ENCODE measurements around the gene MRPS34. TPM values are rescaled to one million over a fixed set of nuclear protein-coding genes. Genes with fewer than 3 reads are reported as not detected.

The MRPS34 gene
- total RNA-seq, 1 donor from 2014 or later: 141 TPM

DNA sequence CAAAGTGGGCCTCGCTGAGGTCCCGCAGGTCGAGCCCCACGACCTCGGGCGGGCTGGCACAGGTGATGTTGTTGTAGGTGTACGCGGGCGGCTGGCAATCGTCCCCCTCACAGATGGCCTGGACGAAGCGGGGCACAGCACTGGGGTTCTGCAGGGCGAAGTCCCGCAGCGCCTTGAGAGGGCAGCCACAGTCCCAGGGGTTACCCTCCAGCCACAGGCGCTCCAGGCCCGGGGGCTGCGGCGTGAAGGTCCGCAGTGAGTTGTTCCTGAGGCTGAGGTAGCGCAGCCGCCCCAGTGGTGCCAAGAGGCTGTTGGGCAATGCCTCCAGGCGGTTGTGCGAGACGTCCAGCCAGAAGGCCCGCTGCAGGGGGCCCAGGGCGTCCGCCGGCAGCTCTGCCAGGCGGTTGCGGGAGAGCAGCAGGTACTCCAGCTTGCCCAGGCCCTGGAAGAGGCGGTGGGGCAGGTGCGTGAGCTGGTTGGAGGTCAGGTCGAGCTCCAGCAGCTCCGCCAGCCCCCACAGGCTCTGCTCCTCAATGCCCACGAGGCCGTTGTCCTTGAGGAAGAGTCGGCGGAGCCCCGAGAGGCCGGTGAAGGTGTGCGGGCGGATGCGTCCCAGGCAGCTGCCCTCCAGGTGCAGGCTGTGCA is 17.8 kb upstream of the MRPS34 start:
- Mint-ChIP-seq H3K27ac (ENCODE audit: unreplicated experiment) (no peak overlapping the region), H3K36me3 (ENCODE audit: low read depth) (no peaks in the 10 kb centered on the region), H3K27me3 (ENCODE audit: low read depth) (no peaks in the 10 kb centered on the region), H3K9me3 (no peaks in the 10 kb centered on the region), H3K4me1 (no peaks in the 10 kb centered on the region), H3K4me3 (no peak overlapping the region)
- DNase-seq (ENCODE audit: low read depth, low spot score): no peak
- TF ChIP-seq, protein P1, sequence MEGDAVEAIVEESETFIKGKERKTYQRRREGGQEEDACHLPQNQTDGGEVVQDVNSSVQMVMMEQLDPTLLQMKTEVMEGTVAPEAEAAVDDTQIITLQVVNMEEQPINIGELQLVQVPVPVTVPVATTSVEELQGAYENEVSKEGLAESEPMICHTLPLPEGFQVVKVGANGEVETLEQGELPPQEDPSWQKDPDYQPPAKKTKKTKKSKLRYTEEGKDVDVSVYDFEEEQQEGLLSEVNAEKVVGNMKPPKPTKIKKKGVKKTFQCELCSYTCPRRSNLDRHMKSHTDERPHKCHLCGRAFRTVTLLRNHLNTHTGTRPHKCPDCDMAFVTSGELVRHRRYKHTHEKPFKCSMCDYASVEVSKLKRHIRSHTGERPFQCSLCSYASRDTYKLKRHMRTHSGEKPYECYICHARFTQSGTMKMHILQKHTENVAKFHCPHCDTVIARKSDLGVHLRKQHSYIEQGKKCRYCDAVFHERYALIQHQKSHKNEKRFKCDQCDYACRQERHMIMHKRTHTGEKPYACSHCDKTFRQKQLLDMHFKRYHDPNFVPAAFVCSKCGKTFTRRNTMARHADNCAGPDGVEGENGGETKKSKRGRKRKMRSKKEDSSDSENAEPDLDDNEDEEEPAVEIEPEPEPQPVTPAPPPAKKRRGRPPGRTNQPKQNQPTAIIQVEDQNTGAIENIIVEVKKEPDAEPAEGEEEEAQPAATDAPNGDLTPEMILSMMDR (conservative IDR thresholded peaks at IDR 0.05): no peak

DNA sequence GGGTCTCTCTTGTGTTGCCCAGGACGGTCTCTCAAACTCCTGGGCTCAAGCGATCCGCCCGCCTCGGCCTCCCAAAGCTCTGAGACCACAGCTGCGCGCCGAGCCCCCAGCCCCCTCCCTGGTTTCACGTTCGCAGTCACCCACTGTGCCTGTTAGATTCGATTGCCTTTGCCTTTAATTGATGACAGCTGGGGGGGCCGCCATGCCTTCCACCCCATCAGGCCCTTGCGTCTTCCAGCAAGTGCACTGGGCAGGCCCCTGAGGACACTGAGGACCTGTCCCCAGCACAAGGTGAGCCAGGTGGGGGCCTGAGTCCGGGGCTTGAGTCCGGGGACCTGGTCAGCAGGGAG is 17.3 kb upstream of the MRPS34 start:
- no peaks in the 10 kb centered on the region for H3K9me3 Mint-ChIP-seq

DNA sequence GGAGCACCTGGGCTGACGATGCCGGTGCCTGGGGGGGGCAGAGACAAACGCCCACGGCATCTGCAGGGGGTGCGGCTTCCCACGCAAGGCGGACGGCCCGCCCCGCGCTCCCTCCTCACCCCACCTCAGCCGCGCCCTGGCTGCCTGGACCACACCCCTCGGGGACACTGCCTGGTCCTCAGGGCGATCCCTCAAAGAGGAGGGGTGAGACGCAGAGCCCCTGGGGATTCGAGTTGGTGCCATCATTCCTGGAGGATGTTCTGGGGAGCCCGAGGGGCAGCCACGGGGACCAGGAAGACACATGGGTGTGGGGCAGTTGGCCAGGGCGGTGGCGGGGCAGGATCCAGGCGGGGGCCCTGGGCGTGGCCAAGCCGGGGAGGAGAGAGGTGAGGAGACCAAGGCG is 16.7 kb upstream of the MRPS34 start:
- no peak for DNase-seq (ENCODE audit: low read depth, low spot score)
- H3K4me3 Mint-ChIP-seq: no peak overlapping the region
- H3K9me3 Mint-ChIP-seq: no peaks in the 10 kb centered on the region
- H3K27me3 Mint-ChIP-seq (ENCODE audit: low read depth): no peaks in the 10 kb centered on the region
- no peaks in the 10 kb centered on the region for H3K4me1 Mint-ChIP-seq
- no peak overlapping the region for H3K27ac Mint-ChIP-seq (ENCODE audit: unreplicated experiment)
- TF ChIP-seq, protein P1 (conservative IDR thresholded peaks at IDR 0.05): no peak
- H3K36me3 Mint-ChIP-seq (ENCODE audit: low read depth): no peaks in the 10 kb centered on the region

More for the DNA sequence above, 17.3 kb upstream of the MRPS34 start:
- DNase-seq (ENCODE audit: low read depth, low spot score): no peak
- TF ChIP-seq, protein P1 (conservative IDR thresholded peaks at IDR 0.05): no peak
- Mint-ChIP-seq H3K36me3 (ENCODE audit: low read depth) (no peaks in the 10 kb centered on the region), H3K4me1 (no peaks in the 10 kb centered on the region), H3K27ac (ENCODE audit: unreplicated experiment) (no peak overlapping the region), H3K27me3 (ENCODE audit: low read depth) (no peaks in the 10 kb centered on the region), H3K4me3 (no peak overlapping the region)

DNA sequence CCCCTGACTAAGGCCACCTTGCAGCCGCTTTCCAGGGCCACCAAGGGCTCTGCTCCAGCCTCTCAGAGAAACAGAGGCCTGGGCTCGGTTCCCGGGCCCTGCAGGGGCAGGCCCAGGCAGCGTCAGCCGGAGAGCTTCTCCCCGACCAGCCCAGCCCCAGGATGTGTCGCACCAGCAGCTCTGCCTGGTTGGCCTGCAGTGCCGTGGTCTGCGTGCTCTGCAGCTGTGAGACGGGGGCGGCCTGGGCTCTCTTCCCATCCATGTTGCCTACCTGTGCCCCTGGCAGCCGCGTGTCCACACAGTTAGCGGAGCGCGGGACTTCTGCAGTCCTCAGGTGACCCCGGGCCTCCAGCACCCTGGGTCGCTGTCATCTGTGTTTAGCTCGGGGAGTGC is 15.8 kb upstream of the MRPS34 start:
- no peak for DNase-seq (ENCODE audit: low read depth, low spot score)
- TF ChIP-seq, protein P1 (conservative IDR thresholded peaks at IDR 0.05): no peak
- Mint-ChIP-seq H3K36me3 (ENCODE audit: low read depth) (no peaks in the 10 kb centered on the region), H3K4me3 (peak overlapping the region; percentile 78), H3K27ac (ENCODE audit: unreplicated experiment) (no peak overlapping the region), H3K4me1 (peaks cover 2% of the 10 kb centered on the region), H3K9me3 (no peaks in the 10 kb centered on the region), H3K27me3 (ENCODE audit: low read depth) (no peaks in the 10 kb centered on the region)

DNA sequence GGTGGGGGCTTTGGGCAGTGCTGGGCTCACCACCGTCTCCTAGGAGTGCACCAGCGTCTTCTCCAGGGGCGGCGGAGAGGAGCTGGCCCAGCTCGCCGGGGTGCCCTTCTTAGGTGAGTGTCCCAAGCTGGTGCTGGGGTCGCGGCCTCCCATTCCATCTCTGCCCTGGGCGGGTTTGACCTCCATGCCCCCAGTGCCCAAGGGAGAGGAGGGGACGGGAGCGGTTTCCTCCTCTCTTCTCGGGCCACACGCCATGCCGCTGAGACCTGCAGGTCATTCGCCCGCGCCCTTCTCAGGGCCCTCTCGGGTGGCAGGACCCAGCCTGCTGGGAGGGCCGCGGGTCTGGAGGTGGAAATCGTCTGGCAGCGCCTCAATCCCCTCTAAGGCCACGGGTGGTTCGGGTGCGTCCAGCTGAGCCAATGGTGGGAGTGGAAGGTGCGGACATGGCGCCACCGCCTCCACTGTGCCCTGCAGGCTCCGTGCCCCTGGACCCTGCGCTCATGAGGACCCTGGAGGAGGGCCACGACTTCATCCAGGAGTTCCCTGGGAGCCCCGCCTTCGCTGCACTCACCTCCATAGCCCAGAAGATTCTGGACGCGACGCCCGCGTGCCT is 15.3 kb upstream of the MRPS34 start:
- Mint-ChIP-seq H3K36me3 (ENCODE audit: low read depth) (peaks cover 2% of the 10 kb centered on the region), H3K4me3 (peak overlapping the region; percentile 38), H3K4me1 (peaks cover 7% of the 10 kb centered on the region), H3K27ac (ENCODE audit: unreplicated experiment) (no peak overlapping the region), H3K9me3 (no peaks in the 10 kb centered on the region), H3K27me3 (ENCODE audit: low read depth) (no peaks in the 10 kb centered on the region)
- DNase-seq (ENCODE audit: low read depth, low spot score): no peak
- TF ChIP-seq, protein P1 (conservative IDR thresholded peaks at IDR 0.05): no peak

Data from neural crest cell (in vitro differentiated cells).